ENCODE measurements around the gene BCR.
"Not testable (repeated sequence)": the region's sequence is repeated elsewhere in the genome, so short reads cannot be mapped to it uniquely, and the experiment has no call there.

The BCR gene

GRCh38 chr22:23291806-23292452 lies 111.6 kb downstream of the BCR start:
- no peak for DNase-seq

- DNase-seq, result no peak
Measured at GRCh38 chr22:23292453-23293350, 112.4 kb downstream of the BCR start.

- DNase-seq, result no peak
Measured at GRCh38 chr22:23293720-23294119, 113.4 kb downstream of the BCR start.

DNA sequence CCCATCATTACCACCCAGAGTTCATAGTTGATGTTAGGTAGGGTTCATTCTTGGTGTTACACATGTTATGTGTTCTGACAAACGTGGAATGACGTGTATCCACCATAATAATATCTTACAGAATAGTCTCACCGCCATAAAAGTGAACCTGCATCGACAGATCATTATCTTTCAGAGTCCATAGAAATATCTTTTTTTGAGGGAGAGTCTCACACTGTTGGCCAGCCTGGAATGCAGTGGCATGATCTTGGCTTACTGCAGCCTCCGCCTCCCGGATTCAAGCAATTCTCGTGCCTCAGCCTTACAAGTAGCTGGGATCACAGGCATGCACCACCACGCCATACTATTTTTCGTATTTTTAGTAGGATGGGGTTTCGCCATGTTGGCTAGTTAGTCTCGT lies 113.9 kb downstream of the BCR start:
- no peak for DNase-seq

DNA sequence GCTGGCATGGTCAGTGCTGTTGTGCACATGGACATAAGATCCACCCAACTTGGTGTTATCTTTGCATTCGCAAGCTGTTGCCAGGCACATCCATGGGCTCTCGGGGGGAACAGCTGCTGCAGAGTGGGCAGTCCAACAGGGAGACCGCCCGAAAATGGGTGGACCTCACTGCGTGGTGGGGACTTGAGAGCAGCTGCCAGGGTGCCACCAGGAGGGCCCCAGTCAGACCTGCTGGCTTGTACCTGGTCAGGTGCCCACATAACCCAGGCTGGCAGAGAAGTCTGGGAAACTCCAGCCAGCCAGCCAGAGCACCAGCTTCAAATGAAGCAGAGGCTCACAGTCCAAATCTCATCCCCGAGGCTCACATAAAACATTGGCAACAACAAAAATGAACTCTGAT lies 120.2 kb downstream of the BCR start:
- no peak for DNase-seq

- DNase-seq, result no peak
Measured at GRCh38 chr22:23301591-23301990, 121.3 kb downstream of the BCR start.

DNA sequence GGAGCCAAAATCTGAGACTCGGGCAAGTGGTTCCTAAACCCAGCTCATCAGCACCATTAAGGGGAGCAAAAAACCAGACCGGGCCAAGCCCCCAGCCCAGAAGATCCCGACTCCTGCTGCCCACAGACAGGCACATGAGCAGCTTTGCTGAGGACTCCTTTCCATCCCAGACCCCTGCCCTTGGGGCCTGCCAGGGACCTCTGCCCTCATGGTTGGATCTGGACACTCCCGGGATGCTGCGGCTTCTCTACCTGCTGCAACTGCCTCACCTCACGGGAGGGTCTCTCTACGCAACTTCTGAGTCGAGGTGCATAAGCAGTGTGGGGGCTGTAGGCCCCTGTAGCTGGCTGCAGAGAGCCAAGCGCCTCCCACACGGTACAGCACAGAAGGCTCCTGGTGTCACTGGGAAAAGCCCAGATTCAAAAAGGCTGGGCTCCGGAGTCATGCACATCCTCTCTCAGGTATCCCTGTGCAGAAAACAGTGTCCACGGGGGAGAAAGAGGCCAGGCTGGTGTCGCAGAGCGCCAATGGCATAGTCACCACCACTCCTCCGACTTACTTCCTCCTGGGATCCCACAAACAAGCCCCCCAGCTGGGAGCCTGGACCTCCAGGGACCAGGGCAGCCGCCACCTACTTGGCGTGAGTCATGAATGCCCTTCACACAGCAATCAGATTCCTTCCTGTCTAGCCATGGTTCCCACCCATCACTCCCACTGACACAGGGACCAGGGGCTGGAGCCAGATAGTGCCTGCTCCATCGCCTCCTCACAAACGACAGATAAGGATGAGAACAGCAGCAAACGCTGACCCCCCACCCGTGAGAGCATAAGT lies 122.1 kb downstream of the BCR start:
- DNase-seq, result no peak

GRCh38 chr22:23305321-23305910 lies 125.1 kb downstream of the BCR start:
- DNase-seq, result no peak

GRCh38 chr22:23305922-23306374 lies 125.6 kb downstream of the BCR start:
- no peak for DNase-seq

DNA sequence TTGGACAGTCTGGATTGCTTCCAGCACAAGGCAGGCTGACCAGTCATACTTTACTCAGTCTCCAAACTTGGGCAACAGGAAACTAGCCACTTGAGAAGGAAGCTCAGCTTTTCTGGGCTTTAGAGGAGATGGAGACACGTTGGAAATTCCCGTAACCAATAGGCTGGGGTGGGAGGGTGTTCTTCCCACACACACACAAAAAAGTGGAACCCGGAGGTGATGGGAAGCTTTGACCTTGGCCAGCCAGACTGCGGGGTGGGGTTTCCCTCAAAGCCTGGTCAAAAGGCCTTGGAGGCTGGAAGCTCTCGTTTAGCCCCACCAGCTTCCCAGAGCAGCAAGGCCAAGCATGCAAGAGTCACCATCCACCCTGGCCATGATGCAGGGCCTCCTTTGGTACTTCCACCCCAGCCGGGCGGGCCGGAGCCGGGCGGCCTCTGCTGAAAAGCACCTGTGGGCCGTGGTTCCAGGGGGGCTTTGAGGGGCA lies 126.2 kb downstream of the BCR start:
- no peak for DNase-seq

GRCh38 chr22:23306926-23307325 lies 126.6 kb downstream of the BCR start:
- no peak for DNase-seq

DNA sequence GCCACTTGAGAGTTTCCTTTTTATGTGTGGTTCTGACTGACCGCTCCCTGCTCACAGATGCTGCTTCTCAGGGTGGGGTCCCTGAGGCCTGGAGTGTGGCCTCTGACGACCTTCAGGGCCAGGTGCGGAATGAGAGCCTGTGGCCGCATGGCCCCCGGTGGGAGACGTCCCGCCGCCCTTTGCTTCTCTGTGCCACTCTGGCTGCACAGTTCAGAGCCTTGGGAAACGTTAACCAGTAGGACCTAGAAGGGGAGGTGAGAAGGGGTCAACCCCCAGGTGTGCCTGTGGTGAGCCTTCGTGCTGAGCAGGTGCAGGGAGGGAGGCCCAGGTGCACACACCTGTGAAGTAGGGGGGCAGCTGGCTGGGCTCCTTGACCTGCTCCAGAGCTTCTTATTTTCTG lies 127.2 kb downstream of the BCR start:
- not testable (repeated sequence) for DNase-seq

DNA sequence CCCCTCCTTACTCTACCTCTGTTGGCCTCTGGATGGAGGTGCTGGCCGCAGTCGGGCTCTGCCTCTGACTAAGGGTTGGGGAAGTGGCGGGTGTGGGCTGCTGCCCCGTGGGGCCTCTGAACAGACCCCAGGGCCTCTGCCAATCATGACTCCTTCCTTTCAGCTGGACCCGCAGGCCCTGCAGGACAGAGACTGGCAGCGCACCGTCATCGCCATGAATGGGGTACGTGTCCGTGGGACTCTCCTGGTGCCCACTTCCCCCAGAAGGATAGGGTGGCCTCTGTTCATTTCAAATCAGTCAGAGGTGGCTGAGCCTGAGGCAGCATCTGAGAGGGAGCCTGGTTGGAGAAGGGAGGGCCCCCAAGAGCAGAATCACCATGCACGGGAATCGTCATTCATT lies 129.0 kb downstream of the BCR start:
- not testable (repeated sequence) for DNase-seq

DNA sequence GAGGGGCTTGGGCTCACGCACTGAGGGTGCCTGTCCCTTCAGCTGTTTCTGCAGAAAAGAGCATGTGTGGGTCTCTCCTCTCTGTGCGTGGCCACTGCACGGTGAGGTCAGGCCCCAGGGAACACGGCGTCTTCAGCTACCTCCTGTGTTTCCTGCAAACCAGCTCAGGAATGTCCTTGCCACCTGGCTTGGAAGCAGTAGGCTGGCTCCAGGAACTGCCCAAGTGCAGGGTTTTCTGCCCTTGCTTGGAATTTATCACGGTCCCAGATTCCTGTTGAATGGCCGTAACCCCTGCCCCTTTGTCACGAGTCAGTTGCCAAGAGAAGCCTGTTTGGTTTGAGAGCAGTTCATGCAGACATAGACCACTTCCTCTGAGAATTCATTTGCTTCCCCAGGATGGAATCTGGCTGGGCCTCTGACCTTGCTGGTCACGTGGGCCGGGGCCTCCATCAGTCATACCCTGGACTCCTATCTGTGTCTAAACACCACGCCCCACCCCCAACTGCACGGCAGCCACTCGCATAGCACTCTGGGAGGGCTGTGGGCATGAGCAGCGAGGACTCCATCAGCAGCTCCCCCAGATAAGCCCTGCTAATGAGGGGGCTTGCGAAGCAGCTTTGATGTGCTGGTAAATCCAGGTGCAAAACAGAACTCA lies 130.3 kb downstream of the BCR start:
- DNase-seq, result not testable (repeated sequence)

GRCh38 chr22:23311635-23312420 lies 131.5 kb downstream of the BCR start:
- not testable (repeated sequence) for DNase-seq

DNA sequence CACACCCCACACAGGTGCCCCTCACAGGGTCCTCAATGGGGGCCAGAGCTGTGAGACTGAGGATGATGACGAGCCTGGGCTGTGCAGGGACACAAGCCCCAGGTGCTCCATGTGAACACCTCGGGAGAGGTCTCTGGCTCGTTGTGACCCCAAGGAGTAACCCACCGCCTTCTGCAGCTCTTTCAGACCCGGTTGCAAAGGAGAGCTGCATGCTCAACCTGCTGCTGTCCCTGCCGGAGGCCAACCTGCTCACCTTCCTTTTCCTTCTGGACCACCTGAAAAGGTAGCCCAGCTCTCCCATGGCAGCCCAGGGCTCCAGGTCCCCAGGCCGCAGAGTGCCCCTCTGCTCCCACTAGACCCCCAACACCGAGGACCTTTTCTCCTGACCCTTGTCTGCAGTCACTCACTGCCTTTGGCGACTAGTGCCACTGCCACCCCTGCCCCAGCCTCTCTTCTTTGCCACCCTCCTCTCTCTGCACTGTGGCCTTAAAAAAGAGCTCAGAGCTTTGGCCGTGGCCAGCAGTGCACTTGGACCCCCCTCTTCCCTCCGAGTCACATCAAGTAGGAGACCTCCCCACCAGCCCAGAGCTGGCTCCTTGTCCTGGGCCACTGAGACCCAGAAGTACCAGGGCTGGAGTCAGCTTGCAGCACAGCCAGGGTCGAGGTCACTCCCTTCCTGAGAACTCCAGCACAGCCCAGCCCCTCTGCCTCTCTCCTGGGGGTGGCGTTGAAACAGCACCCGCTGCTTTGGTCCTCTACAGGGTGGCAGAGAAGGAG lies 133.7 kb downstream of the BCR start:
- no peak for DNase-seq

- DNase-seq, result no peak
Measured at GRCh38 chr22:23315341-23315917, 135.1 kb downstream of the BCR start.

- DNase-seq, result not testable (repeated sequence)
Measured at GRCh38 chr22:23316596-23316995, 136.3 kb downstream of the BCR start.

DNA sequence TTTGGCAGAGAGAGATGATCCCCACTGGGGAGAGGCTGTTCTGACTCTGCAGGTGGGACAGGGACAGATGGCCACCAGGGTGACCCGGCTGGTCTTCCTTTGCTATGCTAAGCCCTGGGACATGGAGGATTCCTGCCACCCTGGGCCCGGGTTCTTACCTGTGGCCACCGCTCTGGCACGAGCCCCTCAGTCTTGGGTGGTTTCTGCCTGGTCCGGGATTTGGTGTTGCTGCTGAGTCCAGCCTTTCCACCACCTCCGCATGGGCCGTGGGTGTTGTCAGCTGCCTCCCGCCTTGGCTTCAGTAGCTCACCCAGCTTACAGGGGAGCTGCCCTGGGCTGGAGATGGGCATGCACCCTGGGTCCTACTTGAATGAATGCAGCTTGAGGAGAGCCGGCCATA lies 138.0 kb downstream of the BCR start:
- DNase-seq, result not testable (repeated sequence)

GRCh38 chr22:23322497-23323080 lies 142.3 kb downstream of the BCR start:
- DNase-seq, result not testable (repeated sequence)

All from cortex of kidney (tissue), 1 donor.